Sigmoid colon (tissue), 7 donors: ENCODE data around the gene RCHY1. TPM values are rescaled to one million over a fixed set of nuclear protein-coding genes. Genes with fewer than 3 reads are reported as not detected.
A peak's percentile ranks its signal among the peaks of the same experiment; 100 is the strongest.
"Not testable (repeated sequence)": the region's sequence is repeated elsewhere in the genome, so short reads cannot be mapped to it uniquely, and the experiment has no call there.

Experiments used
- DNase-seq: peaks from one replicate; pipeline ENCODE4 v3.0.0-alpha.2; 2019
- H3K27ac ChIP-seq, 4 donors: fragments of 200-600 bp; sonication (generic); one replicate each; pipeline ENCODE4 v1.5.1; 2016 to 2019; ENCODE audit warnings: mild to moderate bottlenecking in 1 of 4
- H3K27me3 ChIP-seq, 3 donors: fragments of 200-600 bp; sonication (generic); one replicate each; pipeline ENCODE4 v1.5.1; 2019; ENCODE audit warnings: mild to moderate bottlenecking in 1 of 3
- H3K36me3 ChIP-seq, 4 donors: fragments of 200-600 bp; sonication (generic); one replicate each; pipeline ENCODE4 v1.5.1; 2016 to 2019
- H3K4me1 ChIP-seq, 4 donors: fragments of 200-600 bp; sonication (generic); one replicate each; pipeline ENCODE4 v1.5.1; 2017 to 2019
- H3K4me3 ChIP-seq, 4 donors: fragments of 200-600 bp; sonication (generic); one replicate each; pipeline ENCODE4 v1.5.1; 2017 to 2019; ENCODE audit warnings: mild to moderate bottlenecking in 2 of 4, moderate library complexity in 1 of 4
- H3K9me3 ChIP-seq, 4 donors: fragments of 200-600 bp in 3 of 4; sonication (generic) in 3 of 4; one replicate each; pipeline versions ENCODE4 v1.5.1 to v1.6.1; 2013 to 2019
- EP300 ChIP-seq, 4 donors: sonication (generic); formaldehyde crosslinking; IDR thresholded peaks; one replicate each; pipeline ENCODE4 v1.6.1; 2017; ENCODE audit warnings: antibody characterized with exemption in 4 of 4
- POLR2A ChIP-seq, 2 donors: fragments of 450-650 bp; IDR thresholded peaks; one replicate each; pipeline ENCODE4 v1.6.1; 2016; ENCODE audit warnings: antibody characterized with exemption in 2 of 2, mild to moderate bottlenecking in 2 of 2, moderate library complexity in 2 of 2
- POLR2AphosphoS5 ChIP-seq, 4 donors: sonication (generic); formaldehyde crosslinking; IDR thresholded peaks; one replicate each; pipeline ENCODE4 v1.6.1; 2017; ENCODE audit warnings: antibody characterized with exemption in 4 of 4
- WGBS, 2 donors: extraction: QIAGEN DNeasy Blood & Tissue Kit; methylation state at CpG; one replicate each; pipeline ENCODE4 v1.1.7; 2013; 5-methylcytosine and 5-hydroxymethylcytosine counted together
- intact Hi-C: fragments of 100-400 bp; cut with DNase I; formaldehyde crosslinking; loops from one replicate; pipeline ENCODE4 v1.15.1; 2023
- polyA plus RNA-seq, 3 donors: library from polyadenylated mRNA; stranded (reverse); fragments of 200-250 nt; gene quantifications; one replicate each; pipeline ENCODE4 v1.2.3, GENCODE V29; 2013
- total RNA-seq, 4 donors: library from RNA; depleted of rRNA; stranded (reverse); fragments of >200 nt; gene quantifications; one replicate each; pipeline ENCODE4 v1.1.0, GENCODE V29; 2016
- TF ChIP-seq, protein P1 (sequence below), 4 experiments: fragments of 450-650 bp in 3 of 4; fragments of 200-600 bp in 1 of 4; IDR thresholded peaks; one replicate each; pipeline ENCODE4 v1.5.1; 2016 to 2019; ENCODE audit warnings: antibody characterized with exemption in 4 of 4, mild to moderate bottlenecking in 3 of 4, moderate library complexity in 2 of 4
- donor health status: healthy with polysubstance abuse.
- donor health status: Bipolar disorder and iron deficiency.
- donor health status: healthy.

The RCHY1 gene
- total and polyA plus RNA-seq, 7 donors, result 19.4 to 41.5 (median 27.1) TPM

DNA sequence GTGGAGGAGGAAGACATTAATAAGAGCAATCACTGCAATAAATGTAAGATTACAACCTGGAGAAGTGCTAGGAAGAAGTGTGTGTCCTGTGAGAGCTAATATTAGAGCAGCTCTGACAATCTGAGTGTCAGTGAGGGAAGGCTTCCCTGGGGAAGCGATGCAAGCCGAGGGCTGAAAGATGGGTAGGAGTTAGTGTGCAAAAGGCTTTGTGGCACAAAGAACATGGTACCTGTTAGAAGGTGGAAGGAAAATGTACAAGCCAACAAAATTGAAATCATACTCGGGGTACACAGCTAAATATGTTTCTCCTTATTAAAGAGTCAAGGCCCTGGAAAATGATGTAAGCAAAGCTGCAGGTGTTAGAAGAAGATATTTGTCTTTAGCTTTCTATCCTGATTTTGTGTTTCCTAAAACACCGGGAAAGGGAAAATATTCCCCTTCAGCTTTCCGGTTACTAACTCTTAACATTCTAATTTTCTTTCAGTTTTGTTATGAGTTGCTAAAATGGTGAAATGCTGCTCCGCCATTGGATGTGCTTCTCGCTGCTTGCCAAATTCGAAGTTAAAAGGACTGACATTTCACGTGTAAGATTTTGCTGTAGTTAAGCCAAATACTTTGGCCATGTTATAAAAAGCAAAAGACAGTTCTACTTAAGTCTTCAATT lies 878 bp upstream of the RCHY1 start:
- WGBS, 2 donors, result 15 to 37% methylated on average over 9 of the region's 9 CpGs

DNA sequence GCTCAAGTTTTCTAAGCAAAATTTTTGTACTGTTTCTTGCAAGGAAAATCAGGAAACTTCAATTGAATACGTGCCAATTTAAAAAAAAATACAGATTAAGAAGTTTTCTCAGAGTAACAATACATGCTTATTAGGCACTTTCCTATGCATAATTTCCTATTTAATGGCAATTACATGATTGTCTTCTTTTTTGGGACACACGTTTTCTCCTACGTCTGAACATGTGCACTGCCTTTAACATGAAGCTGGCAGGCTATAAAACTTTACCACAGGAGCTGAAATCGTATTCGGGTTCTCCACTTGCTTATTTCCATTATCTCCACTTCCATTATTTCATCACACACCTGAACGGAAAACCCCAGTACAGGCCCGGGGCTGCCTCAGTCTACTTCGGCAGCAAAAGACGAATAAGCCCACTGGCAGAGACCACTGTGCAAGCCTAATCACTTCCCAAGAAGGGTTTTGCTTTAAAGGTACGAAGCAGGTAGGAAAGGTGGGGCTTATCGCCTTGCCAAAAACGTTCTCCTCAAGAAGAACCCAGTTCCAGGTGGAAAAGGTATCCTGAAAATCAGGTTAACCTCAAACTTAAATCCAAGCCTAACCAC lies 575 bp downstream of the RCHY1 start:
- Histone ChIP-seq H3K36me3 (peaks cover 0 to 22% (median 3%) of the 10 kb centered on the region in 4 donors), H3K27ac (peak overlapping the region; percentile 95 to 97 (median 96)), H3K4me1 (peaks cover 0 to 51% (median 39%) of the 10 kb centered on the region in 4 donors), H3K9me3 (no peaks in the 10 kb centered on the region), H3K27me3 (no peaks in the 10 kb centered on the region), H3K4me3 (peak overlapping the region; percentile 63 to 72 (median 66))
- intact Hi-C loops, result loop anchor here (5.0 to 10.0 kb wide), 5 partner anchors 159 to 1561 kb away; partner anchors contain the start of genes BTC, CCNI, G3BP2 and MTHFD2L
- TF ChIP-seq POLR2AphosphoS5 (IDR thresholded peaks at IDR 0.05) (no peak), POLR2A (IDR thresholded peaks at IDR 0.05) (no peak), EP300 (IDR thresholded peaks at IDR 0.05) (no peak)
- TF ChIP-seq, protein P1, sequence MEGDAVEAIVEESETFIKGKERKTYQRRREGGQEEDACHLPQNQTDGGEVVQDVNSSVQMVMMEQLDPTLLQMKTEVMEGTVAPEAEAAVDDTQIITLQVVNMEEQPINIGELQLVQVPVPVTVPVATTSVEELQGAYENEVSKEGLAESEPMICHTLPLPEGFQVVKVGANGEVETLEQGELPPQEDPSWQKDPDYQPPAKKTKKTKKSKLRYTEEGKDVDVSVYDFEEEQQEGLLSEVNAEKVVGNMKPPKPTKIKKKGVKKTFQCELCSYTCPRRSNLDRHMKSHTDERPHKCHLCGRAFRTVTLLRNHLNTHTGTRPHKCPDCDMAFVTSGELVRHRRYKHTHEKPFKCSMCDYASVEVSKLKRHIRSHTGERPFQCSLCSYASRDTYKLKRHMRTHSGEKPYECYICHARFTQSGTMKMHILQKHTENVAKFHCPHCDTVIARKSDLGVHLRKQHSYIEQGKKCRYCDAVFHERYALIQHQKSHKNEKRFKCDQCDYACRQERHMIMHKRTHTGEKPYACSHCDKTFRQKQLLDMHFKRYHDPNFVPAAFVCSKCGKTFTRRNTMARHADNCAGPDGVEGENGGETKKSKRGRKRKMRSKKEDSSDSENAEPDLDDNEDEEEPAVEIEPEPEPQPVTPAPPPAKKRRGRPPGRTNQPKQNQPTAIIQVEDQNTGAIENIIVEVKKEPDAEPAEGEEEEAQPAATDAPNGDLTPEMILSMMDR (IDR thresholded peaks at IDR 0.05), result no peak
- WGBS, 2 donors, result 0 to 1% methylated on average over 12 of the region's 12 CpGs
- no peak for DNase-seq

More for the DNA sequence above, 878 bp upstream of the RCHY1 start:
- Histone ChIP-seq H3K9me3 (no peaks in the 10 kb centered on the region), H3K36me3 (peaks cover 0 to 28% (median 5%) of the 10 kb centered on the region in 4 donors), H3K27me3 (no peaks in the 10 kb centered on the region), H3K27ac (peak overlapping the region; percentile 95 to 97 (median 96)), H3K4me3 (peak overlapping the region; percentile 63 to 72 (median 66)), H3K4me1 (peaks cover 0 to 48% (median 38%) of the 10 kb centered on the region in 4 donors)
- TF ChIP-seq, protein P1 (IDR thresholded peaks at IDR 0.05), result no peak
- TF ChIP-seq POLR2AphosphoS5 (IDR thresholded peaks at IDR 0.05), result no peak
- no peak for TF ChIP-seq EP300 (IDR thresholded peaks at IDR 0.05)
- no peak for TF ChIP-seq POLR2A (IDR thresholded peaks at IDR 0.05)
- intact Hi-C loops, result loop anchor here (5.0 to 10.0 kb wide), 5 partner anchors 157 to 1560 kb away; partner anchors contain the start of genes BTC, CCNI, G3BP2 and MTHFD2L
- no peak for DNase-seq

DNA sequence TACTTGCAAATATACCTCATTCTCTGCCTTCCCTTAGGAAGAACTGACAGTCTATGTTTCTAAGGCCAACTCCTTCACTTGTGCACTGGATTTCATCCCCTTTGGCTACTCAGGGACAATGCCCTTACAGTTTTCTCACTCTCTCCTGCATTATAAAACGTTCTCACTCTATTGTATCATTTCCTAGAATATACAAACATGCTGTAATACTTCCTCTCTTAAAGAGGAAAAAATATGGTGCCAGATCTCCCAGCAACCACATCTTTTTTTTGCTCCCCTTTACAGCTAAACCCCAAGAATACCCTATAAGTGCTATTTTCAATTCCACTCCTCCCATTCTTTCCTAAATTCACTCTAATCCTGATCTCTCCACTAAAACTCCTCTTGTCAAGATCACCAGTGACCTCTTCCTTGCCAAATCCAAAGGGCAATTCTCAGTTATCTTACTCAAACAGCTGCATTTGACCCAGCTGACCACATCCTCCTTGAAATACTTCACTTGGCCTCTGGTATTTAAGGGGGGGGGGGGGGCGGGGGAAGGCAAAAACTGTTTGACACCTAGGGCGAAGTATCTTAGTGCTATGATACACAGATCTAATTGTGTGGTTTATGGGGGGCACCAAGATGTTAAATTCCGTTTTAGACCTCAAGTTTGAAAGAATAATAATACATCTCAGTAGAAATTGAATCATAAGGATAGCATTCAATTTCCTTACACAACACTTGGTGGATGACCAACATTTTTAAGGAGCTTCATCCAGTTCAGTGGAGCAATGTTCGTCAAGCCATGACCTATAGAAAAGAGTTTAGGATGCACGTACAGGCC lies 1.6 kb downstream of the RCHY1 start:
- peak overlapping the region; percentile 63 to 72 (median 66) for H3K4me3 ChIP-seq
- peaks cover 0 to 51% (median 39%) of the 10 kb centered on the region in 4 donors for H3K4me1 ChIP-seq
- intact Hi-C loops, result loop anchor here (5.0 to 10.0 kb wide), 5 partner anchors 160 to 1562 kb away; partner anchors contain the start of genes BTC, CCNI, G3BP2 and MTHFD2L
- peak overlapping the region; percentile 95 to 97 (median 96) for H3K27ac ChIP-seq
- 27 to 37% methylated on average over 6 of the region's 6 CpGs for WGBS, 2 donors
- no peak for DNase-seq
- TF ChIP-seq POLR2AphosphoS5 (IDR thresholded peaks at IDR 0.05) (no peak), EP300 (IDR thresholded peaks at IDR 0.05) (no peak), POLR2A (IDR thresholded peaks at IDR 0.05) (no peak)
- TF ChIP-seq, protein P1 (IDR thresholded peaks at IDR 0.05), result no peak
- H3K27me3 ChIP-seq, result no peaks in the 10 kb centered on the region
- no peaks in the 10 kb centered on the region for H3K9me3 ChIP-seq
- H3K36me3 ChIP-seq, result peaks cover 0 to 21% (median 0%) of the 10 kb centered on the region in 4 donors

DNA sequence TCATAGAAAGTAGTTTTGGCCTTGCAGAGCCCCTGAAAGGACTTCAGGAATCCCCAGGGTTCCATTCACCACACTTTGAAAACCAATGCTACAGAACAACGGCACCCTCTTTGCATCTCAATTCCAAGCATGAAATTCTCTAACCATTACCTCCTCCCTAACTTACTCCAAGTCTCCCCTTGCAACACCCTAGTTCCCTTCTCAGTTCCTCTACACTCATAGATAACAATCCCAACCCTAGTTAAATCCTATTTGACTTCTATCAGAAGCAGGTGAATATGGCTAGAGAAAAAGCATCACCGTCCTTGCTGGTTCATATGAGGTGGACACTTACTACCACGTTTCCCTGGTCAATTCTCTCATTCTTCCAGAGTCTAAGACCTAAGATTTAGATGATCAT lies 2.4 kb downstream of the RCHY1 start:
- H3K4me1 ChIP-seq, result peaks cover 0 to 51% (median 39%) of the 10 kb centered on the region in 4 donors
- peak overlapping the region; percentile 95 to 97 (median 96) for H3K27ac ChIP-seq
- no peak for DNase-seq
- H3K4me3 ChIP-seq, result no peak overlapping the region
- intact Hi-C loops, result loop anchor here (5.0 to 10.0 kb wide), 5 partner anchors 160 to 1563 kb away; partner anchors contain the start of genes BTC, CCNI, G3BP2 and MTHFD2L
- 57% methylated on average over 3 of the region's 3 CpGs for WGBS, 2 donors
- H3K36me3 ChIP-seq, result peaks cover 0 to 21% (median 0%) of the 10 kb centered on the region in 4 donors
- no peaks in the 10 kb centered on the region for H3K9me3 ChIP-seq
- no peaks in the 10 kb centered on the region for H3K27me3 ChIP-seq
- TF ChIP-seq EP300 (IDR thresholded peaks at IDR 0.05) (no peak), POLR2A (IDR thresholded peaks at IDR 0.05) (no peak), POLR2AphosphoS5 (IDR thresholded peaks at IDR 0.05) (no peak)
- TF ChIP-seq, protein P1 (IDR thresholded peaks at IDR 0.05), result no peak

DNA sequence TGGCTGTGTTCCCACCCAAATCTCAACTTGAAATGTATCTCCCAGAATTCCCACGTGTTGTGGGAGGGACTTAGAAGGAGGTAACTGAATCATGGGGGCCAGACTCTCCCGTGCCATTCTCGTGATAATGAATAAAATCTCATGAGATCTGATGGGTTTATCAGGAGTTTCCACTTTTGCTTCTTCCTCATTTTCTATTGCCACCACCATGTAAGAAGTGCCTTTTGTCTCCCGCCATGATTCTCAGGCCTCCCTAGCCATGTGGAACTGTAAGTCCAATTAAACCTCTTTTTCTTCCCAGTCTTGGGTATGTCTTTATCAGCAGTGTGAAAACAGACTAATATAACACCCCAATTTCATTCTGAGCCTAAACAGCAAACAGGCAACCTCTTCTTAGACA lies 4.6 kb downstream of the RCHY1 start:
- H3K27me3 ChIP-seq, H3K4me3 ChIP-seq, H3K9me3 ChIP-seq, DNase-seq, intact Hi-C loops, H3K27ac ChIP-seq: not testable (repeated sequence)
- WGBS, 2 donors, result 89 to 94% methylated on average over 4 of the region's 4 CpGs
- peaks cover 0 to 35% (median 0%) of the 10 kb centered on the region in 4 donors for H3K36me3 ChIP-seq
- H3K4me1 ChIP-seq, result peaks cover 0 to 37% (median 28%) of the 10 kb centered on the region in 4 donors
